Right cardiac atrium (tissue), 5 donors: ENCODE measurements around the gene TRPV5. TPM values are rescaled to one million over a fixed set of nuclear protein-coding genes. Genes with fewer than 3 reads are reported as not detected.

Experiments used
- ATAC-seq, 2 donors: fragments of 200-7000 bp; cut with Tn5 transposase; one replicate each; pipeline versions ENCODE4 v1.8.0 to v1.9.1; 2020; ENCODE audit warnings: moderate library complexity in 2 of 2, mild to moderate bottlenecking in 1 of 2
- DNase-seq, 3 donors: peaks; one replicate each; pipeline ENCODE4 v3.0.0-alpha.2; 2020
- H3K27ac ChIP-seq: one replicate; pipeline ENCODE4 v1.5.1; 2013; ENCODE audit warnings: mild to moderate bottlenecking, low read length, control low read depth, moderate library complexity
- H3K27me3 ChIP-seq: one replicate; pipeline ENCODE4 v1.6.1; 2013; ENCODE audit not compliant: control insufficient read depth, insufficient read depth
- H3K4me1 ChIP-seq: one replicate; pipeline ENCODE4 v1.6.1; 2013; ENCODE audit warnings: low read length; ENCODE audit not compliant: control insufficient read depth, insufficient read depth
- H3K4me3 ChIP-seq: one replicate; pipeline ENCODE4 v1.5.1; 2013; ENCODE audit warnings: low read length, control low read depth
- H3K9me3 ChIP-seq: one replicate; pipeline ENCODE4 v1.6.1; 2013; ENCODE audit warnings: low read length; ENCODE audit not compliant: control insufficient read depth
- WGBS: extraction: QIAGEN DNeasy Blood & Tissue Kit; methylation state at CpG from one replicate; pipeline ENCODE4 v1.1.7; 2013; 5-methylcytosine and 5-hydroxymethylcytosine counted together
- intact Hi-C, 4 donors: fragments of 100-400 bp; cut with DNase I; formaldehyde crosslinking; loops; one replicate each; pipeline versions ENCODE4 v1.11.0 to v1.14.0; 2022 to 2023
- polyA plus RNA-seq: library from polyadenylated mRNA; stranded (reverse); fragments of 200-250 nt; gene quantifications from one replicate; pipeline ENCODE4 v1.2.3, GENCODE V29; 2013
- total RNA-seq, 4 donors: library from RNA; stranded (reverse); fragmentation: NEBNext Ultra II Directional; extraction: Animal tissue kit (Norgen Biotek cat#: 25700); gene quantifications; one replicate each; pipeline ENCODE4 v1.2.1, GENCODE V29; 2021
- donor health status: healthy with polysubstance abuse.
- donor health status: DM: no; HTN: yes; CAD: no.
- donor health status: DM: no; HTN: no; CAD: no.
- donor health status: DM: no; HTN: yes; CAD: no; lungs with severe emphysema.
- donor health status: DM: yes; HTN: yes; CAD: no.

The TRPV5 gene
- total and polyA plus RNA-seq, 5 donors = not detected

- WGBS = 91% methylated on average over 7 of the region's 7 CpGs
- Histone ChIP-seq H3K4me3 (no peak overlapping the region), H3K27ac (no peak overlapping the region), H3K4me1 (no peaks in the 10 kb centered on the region), H3K9me3 (no peaks in the 10 kb centered on the region), H3K27me3 (no peaks in the 10 kb centered on the region)
- intact Hi-C loops = loop anchor here in 1 of 4 donors (10.0 kb wide), 1 partner anchor 340 kb away; no protein-coding TSS in a partner anchor
- DNase-seq (no peak), ATAC-seq (no peak)
Measured at GRCh38 chr7:142874409-142874808, 59.1 kb downstream of the TRPV5 start.

- Histone ChIP-seq H3K4me3 (no peak overlapping the region), H3K27me3 (no peaks in the 10 kb centered on the region), H3K27ac (no peak overlapping the region), H3K9me3 (no peaks in the 10 kb centered on the region), H3K4me1 (no peaks in the 10 kb centered on the region)
- no peak for DNase-seq
- WGBS = 79% methylated on average over 5 of the region's 5 CpGs
- no peak for ATAC-seq
- intact Hi-C loops = loop anchor here in 1 of 4 donors (10.0 kb wide), 1 partner anchor 341 kb away; no protein-coding TSS in a partner anchor
Measured at GRCh38 chr7:142873871-142874270, 59.7 kb downstream of the TRPV5 start.

- DNase-seq (no peak), ATAC-seq (no peak)
- H3K4me1 ChIP-seq = no peaks in the 10 kb centered on the region
- 79% methylated on average over 11 of the region's 11 CpGs for WGBS
- intact Hi-C loops = loop anchor here in 1 of 4 donors (10.0 kb wide), 1 partner anchor 341 kb away; no protein-coding TSS in a partner anchor
- H3K9me3 ChIP-seq = no peaks in the 10 kb centered on the region
- H3K27me3 ChIP-seq = no peaks in the 10 kb centered on the region
- no peak overlapping the region for H3K27ac ChIP-seq
- no peak overlapping the region for H3K4me3 ChIP-seq
Measured at GRCh38 chr7:142873281-142873784, 60.2 kb downstream of the TRPV5 start.

- 83% methylated on average over 15 of the region's 15 CpGs for WGBS
- DNase-seq (no peak), ATAC-seq (no peak)
- Histone ChIP-seq H3K4me1 (no peaks in the 10 kb centered on the region), H3K9me3 (no peaks in the 10 kb centered on the region), H3K4me3 (no peak overlapping the region), H3K27me3 (no peaks in the 10 kb centered on the region), H3K27ac (no peak overlapping the region)
- intact Hi-C loops = loop anchor here in 1 of 4 donors (10.0 kb wide), 1 partner anchor 343 kb away; no protein-coding TSS in a partner anchor
Measured at GRCh38 chr7:142872106-142872675, 61.4 kb downstream of the TRPV5 start.

- ATAC-seq = no peak
- 83% methylated on average over 23 of the region's 23 CpGs for WGBS
Measured at GRCh38 chr7:142871260-142872105, 62.1 kb downstream of the TRPV5 start.

GRCh38 chr7:142870566-142871259 lies 62.8 kb downstream of the TRPV5 start:
- no peak overlapping the region for H3K27ac ChIP-seq
- 86% methylated on average over 14 of the region's 14 CpGs for WGBS
- intact Hi-C loops = loop anchor here in 1 of 4 donors (10.0 kb wide), 1 partner anchor 344 kb away; no protein-coding TSS in a partner anchor

More at GRCh38 chr7:142871260-142872105, 62.1 kb downstream of the TRPV5 start:
- Histone ChIP-seq H3K27ac (no peak overlapping the region), H3K9me3 (no peaks in the 10 kb centered on the region), H3K4me1 (no peaks in the 10 kb centered on the region), H3K27me3 (no peaks in the 10 kb centered on the region), H3K4me3 (no peak overlapping the region)
- no peak for DNase-seq
- intact Hi-C loops = loop anchor here in 1 of 4 donors (10.0 kb wide), 1 partner anchor 343 kb away; no protein-coding TSS in a partner anchor

GRCh38 chr7:142870147-142870559 lies 63.4 kb downstream of the TRPV5 start:
- H3K4me1 ChIP-seq = no peaks in the 10 kb centered on the region
- no peak overlapping the region for H3K27ac ChIP-seq
- H3K4me3 ChIP-seq = no peak overlapping the region
- ATAC-seq = no peak
- 78% methylated on average over 8 of the region's 8 CpGs for WGBS
- no peak for DNase-seq
- intact Hi-C loops = loop anchor here in 1 of 4 donors (10.0 kb wide), 1 partner anchor 345 kb away; no protein-coding TSS in a partner anchor
- H3K27me3 ChIP-seq = no peaks in the 10 kb centered on the region
- H3K9me3 ChIP-seq = no peaks in the 10 kb centered on the region

More at GRCh38 chr7:142870566-142871259, 62.8 kb downstream of the TRPV5 start:
- no peak overlapping the region for H3K4me3 ChIP-seq
- H3K27me3 ChIP-seq = no peaks in the 10 kb centered on the region
- no peaks in the 10 kb centered on the region for H3K4me1 ChIP-seq
- ATAC-seq (no peak), DNase-seq (no peak)
- H3K9me3 ChIP-seq = no peaks in the 10 kb centered on the region

- Histone ChIP-seq H3K4me3 (no peak overlapping the region), H3K4me1 (no peaks in the 10 kb centered on the region), H3K27me3 (no peaks in the 10 kb centered on the region), H3K27ac (no peak overlapping the region), H3K9me3 (no peaks in the 10 kb centered on the region)
- 80% methylated on average over 2 of the region's 2 CpGs for WGBS
- ATAC-seq (no peak), DNase-seq (no peak)
- intact Hi-C loops = no loop called here
Measured at GRCh38 chr7:142869434-142869833, 64.1 kb downstream of the TRPV5 start.

- no peaks in the 10 kb centered on the region for H3K9me3 ChIP-seq
- no peak overlapping the region for H3K27ac ChIP-seq
- ATAC-seq (no peak), DNase-seq (no peak)
- no peaks in the 10 kb centered on the region for H3K27me3 ChIP-seq
- intact Hi-C loops = no loop called here
- H3K4me1 ChIP-seq = no peaks in the 10 kb centered on the region
- no peak overlapping the region for H3K4me3 ChIP-seq
- 90% methylated on average over 11 of the region's 11 CpGs for WGBS
Measured at GRCh38 chr7:142868986-142869415, 64.5 kb downstream of the TRPV5 start.

GRCh38 chr7:142868188-142868985 lies 65.2 kb downstream of the TRPV5 start:
- no peak for ATAC-seq
- Histone ChIP-seq H3K4me1 (no peaks in the 10 kb centered on the region), H3K27ac (no peak overlapping the region), H3K9me3 (no peaks in the 10 kb centered on the region), H3K4me3 (no peak overlapping the region), H3K27me3 (no peaks in the 10 kb centered on the region)
- WGBS = 77% methylated on average over 31 of the region's 31 CpGs
- intact Hi-C loops = no loop called here
- no peak for DNase-seq
